NCI-H2029 treated with DMSO at 0.1 percent for 48 hours (cell line): ENCODE data around the gene TNFRSF1A.
"Not testable (repeated sequence)": the region's sequence is repeated elsewhere in the genome, so short reads cannot be mapped to it uniquely, and the experiment has no call there.

Experiments
- DNase-seq: peaks from one replicate; lab custom pipeline; 2025; lab: John Stamatoyannopoulos, UW

TNFRSF1A gene

DNA sequence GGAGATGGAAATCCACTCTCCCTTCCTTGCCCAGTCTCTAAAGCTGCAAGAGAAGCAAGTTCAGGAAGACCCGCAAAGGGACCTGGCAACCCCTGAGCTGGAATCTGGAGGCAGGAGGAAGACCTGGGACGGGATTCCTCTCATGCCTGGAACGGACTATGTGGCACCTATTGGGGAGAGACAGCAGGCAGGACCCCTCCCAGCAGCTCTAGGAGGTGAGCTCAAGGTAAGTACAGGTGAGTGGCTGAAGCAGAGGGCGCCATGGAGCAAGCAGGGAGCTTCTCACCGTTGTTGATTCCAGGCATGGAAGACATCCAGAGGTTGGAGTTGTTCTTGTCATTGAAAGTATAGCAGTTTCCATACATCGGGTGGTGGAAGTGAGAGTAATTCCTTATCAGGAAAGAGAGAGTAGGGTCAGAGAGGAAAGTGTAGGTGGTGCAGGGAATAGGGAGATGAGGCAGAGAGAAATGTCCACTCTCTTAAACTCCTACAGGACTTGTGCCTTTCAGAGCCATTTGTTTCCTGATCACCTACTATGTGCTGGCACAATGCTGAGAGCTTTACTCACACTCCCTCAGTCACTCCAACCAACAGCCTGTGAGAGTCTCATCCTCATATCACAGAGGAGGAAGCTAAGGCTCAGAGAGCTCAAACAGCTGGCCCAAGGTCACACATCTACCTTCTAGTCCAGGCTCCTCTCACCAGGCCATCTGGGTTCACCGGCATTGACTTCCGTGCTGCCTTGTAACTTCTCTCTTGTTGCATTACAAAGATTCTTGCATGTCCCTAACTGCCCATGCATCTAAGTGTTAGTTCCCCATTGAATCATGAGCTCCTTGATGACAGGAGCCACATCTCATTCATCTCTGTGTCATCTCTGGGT is 13.9 kb upstream of the TNFRSF1A start:
- DNase-seq, result no peak

DNA sequence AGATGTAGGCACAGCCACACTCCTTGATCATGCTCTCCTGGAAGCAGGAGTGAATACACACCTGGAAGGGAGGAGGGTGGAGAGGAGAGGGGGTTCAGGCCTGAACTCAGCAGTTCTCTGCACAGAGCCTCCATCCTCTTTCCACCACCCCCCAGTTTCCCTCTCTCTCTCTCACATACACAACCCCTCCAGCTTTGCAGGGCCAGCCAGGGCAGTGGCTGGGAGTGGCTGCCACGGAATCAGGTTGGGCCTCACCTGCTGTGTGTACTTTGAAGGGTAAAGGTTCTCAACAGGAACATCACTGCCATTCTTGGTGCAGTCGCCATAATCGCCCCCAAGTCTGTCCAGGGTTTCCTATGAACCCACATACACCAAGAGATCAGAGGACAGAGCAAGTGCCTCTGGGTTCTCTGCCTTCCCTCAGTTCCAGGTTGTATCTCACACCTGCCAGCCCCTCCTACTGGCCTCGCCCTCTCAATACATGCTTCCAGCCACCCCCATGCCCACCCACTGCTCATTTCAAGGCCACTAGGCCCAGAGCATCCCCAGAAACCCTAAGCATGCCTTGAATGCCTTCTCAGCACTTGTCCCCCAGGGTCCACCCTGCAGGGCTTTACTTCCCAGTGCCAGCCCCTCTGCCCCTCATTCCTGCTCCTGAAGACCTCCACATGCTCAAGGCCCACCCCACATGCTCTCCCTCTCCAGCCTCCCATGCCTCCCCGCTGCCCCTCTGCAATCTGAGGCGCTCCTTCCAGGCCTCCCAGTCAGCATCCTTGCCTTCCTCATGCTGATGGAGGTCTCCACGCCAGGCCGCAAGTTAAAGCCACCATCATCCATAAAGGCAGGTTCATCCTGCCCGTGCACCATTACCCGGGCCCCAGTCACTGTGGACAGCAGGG is 12.9 kb upstream of the TNFRSF1A start:
- DNase-seq, result no peak

DNA sequence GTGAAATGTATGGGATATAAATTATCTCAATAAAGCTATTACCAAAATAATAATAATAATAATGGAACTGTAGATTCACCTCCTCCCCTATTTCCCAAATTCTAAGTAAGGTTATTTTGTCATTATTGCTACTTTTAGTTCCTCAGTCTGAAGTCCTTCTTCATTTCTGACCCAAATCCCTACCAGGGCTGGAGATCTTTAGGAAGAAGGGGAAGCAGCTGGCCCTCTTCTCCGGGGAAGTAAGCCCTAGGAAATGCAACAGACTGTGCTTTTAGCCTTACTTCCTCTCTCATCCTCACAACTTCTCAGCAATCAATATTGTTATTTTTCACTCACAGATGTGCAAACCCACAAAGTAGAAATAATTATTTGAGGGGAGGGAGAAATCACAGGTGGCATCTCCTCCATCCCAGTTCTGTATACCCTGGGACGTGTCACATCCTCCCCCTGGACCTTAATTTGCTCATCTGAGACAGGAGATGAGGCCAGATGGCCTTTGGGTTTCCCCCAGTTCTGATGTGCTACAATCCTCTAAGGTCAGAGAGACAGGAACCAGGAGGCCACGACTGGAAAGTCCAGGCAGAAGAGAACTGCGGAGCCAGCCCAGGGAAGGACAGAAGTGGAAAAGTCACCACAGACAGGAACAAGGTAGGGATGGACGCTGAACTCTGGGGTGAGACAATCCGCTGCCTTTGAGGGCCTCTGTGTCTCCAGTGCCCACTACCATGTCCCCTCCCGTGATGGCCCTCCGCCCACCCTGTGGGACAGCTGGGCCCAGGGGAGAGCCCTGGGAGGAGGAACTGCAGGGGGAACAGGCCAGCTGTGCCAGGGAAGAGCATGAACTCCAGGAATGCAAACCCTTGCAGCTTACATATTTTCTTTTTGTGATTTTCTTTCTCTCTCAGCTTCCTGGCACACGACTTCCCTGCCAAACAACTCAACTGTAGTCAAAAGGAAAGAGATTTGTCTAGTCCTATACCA is 10.6 kb upstream of the TNFRSF1A start:
- DNase-seq, result no peak

DNA sequence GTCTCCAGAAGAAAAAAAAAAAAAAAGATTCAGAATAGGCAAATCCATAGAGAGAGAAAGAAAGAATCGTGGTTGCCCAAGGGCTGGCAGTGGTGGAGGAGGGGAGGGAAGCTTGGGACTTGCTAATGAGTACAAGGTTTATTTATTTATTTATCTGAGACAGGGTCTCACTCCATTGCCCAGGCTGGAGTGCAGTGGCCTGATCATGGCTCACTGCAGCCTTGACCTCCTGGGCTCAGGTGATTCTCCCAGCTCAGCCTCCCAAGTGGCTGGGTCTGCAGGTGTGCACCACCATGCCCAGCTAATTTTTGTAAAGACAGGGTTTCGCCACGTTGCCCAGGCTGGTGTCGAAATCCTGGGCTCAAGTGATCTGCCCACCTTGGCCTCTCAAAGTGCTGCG is 9.7 kb upstream of the TNFRSF1A start:
- DNase-seq, result no peak

DNA sequence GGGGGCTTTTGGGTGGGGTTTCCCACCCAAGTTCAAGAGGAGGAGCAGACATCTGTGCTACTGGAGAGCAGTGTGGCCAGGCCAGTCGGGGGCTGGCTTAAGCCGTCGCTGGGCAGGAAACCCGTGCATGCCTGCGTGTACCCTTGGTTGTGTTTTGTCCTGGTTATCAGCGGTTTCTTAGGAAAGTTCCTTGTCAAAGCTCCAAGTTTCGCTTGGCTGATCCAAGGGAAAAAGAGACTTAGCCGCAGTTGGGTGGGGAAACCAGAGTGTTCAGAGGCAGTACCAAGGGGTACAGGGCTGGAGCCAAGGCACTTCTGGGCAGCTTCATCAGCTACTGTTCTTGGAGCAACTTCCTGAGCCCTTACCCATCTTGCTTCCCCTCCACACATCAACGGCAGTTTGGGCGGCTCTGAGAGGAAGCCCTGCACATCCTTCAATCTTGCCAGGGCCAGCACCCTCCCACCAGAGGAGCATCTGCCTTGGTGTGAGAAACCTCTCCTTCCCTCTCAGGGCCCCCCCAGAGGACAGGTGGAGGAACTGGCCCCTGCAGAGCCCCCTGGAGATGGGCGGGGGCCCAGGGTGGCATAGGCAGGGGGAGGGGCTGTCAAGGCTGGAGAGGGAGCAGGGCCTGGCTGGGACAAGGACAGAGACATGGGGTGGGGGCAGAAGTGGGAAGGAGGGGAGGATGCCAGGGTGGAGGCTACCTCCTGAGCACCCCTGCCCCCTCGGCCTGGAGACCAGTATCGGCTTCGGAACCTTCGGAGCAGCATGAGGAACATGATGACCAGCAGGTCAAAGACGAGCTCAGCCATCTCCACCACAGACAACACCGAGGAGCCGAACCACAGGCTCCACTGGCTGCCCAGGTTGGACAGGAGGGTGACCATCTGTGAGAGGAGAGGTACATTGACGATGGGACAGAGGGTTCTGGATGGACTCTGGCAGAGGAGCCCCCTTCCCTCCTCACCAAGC is 5.8 kb upstream of the TNFRSF1A start:
- DNase-seq, result no peak

DNA sequence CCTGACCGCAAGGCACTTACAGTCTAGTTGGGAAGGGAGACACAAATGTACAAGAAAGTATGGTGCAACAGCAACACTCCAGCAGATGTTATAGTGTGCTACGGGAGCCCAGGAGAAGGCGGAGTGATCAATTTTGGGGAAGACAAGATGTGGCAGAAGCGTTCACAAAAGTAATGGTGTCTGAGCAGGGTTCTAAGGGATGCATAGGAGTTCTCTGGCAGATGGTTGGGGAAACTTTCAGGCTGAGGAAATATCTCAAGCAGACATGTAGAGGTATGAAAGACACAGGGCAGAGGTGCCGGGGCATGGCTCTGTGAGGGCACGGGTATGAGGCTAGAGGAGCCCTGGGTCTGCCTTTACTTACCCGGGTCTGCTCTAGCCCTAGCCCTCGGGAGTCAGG is 5.1 kb upstream of the TNFRSF1A start:
- no peak for DNase-seq

DNA sequence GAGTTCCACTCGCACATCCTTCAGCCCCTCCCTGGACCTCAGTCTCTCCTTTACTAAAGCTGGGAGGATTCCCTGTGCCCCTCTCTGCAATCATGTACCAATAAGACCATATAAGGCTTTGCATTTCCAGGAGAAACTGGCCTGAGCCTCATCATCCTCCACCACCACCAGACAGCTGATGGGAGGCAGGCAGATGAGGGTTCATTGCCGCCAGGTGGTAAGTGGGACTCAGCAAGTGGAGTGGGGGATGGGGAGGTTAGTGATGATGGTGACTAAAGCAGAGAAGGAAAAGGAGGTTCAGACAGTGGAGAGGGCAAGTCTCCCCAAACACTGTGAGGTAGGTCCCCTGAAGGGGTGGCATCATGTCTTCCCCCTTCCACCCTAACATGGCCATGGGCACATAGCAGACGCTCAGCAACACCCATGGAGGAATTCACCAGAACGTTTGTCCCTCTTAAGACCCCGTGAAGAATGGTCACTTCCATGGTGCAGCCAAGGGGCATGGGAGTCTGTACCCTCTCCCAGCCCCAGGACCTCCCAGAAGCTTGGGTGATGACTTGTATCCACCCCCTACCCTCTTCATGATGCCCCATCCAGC is 4.5 kb upstream of the TNFRSF1A start:
- DNase-seq, result no peak

DNA sequence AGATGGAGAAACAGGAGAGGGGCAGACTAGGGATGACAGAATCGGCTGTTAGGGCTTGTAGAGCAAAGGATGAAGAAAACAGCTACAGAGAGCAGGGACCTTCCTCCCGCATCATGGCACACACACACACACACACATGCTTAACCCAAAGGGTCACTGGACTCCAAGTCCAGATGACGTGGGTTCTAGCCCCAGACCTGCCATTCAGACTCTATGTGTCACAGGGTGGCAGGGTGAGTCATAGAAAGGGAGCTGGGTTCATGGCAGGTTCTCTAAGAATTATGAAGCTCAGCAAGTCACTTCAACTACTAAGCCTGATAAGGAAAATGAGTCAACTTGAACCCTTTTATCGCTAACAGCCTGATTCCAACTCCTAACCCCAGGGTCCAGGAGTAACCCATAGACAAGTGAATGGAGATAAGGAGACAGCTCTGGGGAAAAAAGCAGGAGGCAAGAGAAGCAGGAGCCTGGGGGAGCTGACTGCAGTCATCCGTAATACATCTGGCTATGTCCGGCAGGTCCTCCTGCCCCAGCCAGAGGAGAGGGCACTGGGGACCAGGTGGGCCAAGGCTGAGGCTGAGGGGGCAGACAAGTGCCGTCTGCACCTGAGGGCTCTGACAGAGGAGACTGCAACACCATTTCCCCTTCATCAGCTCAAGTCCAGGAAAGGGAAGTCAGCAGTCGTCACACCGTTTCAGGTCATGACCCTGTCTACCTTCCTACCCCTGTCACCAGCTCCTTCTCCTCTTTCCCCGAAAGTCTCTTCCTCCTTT is 3.6 kb upstream of the TNFRSF1A start:
- no peak for DNase-seq

DNA sequence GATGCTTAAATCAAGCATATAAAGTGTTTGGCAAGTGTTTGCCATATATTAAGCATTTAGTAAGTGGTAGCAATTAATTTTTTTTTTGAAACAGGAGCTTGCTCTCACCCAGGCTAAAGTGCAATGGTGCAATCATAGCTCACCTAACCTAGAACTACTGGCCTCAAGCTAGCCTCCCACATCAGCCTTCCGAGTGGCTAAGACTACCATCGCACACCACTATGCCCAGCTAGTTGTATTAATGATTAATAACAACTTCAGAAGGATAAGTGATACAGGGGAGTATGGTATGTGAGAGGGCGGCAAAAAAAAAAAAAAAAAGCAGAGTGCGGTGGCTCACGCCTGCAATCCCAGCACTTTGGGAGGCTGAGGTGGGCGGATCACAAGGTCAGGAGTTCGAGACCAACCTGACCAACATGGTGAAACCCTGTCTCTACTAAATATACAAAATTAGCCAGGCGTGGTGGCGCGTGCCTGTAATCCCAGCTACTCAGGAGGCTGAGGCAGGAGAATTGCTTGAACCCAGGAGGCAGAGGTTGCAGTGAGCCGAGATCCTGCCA is 2.3 kb upstream of the TNFRSF1A start:
- not testable (repeated sequence) for DNase-seq

DNA sequence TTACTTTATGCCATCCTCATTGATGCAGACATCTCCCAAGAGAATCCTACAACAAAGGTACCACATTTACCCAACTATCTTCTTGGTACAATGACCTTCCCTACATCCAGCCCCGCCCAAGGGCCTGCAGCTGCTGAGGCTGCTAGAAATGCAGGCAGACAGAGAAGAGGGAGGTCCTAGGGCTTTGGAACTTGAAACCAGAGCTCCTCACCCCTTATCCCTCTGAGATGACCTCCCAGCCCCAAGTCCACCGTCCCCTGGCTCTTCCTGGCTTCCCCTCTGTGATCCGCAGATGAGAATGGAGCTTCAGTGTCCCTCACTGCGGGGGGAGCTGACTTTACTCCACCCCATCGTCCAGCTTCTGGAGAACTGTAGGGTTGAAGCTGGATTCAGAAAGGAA is 1.6 kb upstream of the TNFRSF1A start:
- DNase-seq, result no peak

DNA sequence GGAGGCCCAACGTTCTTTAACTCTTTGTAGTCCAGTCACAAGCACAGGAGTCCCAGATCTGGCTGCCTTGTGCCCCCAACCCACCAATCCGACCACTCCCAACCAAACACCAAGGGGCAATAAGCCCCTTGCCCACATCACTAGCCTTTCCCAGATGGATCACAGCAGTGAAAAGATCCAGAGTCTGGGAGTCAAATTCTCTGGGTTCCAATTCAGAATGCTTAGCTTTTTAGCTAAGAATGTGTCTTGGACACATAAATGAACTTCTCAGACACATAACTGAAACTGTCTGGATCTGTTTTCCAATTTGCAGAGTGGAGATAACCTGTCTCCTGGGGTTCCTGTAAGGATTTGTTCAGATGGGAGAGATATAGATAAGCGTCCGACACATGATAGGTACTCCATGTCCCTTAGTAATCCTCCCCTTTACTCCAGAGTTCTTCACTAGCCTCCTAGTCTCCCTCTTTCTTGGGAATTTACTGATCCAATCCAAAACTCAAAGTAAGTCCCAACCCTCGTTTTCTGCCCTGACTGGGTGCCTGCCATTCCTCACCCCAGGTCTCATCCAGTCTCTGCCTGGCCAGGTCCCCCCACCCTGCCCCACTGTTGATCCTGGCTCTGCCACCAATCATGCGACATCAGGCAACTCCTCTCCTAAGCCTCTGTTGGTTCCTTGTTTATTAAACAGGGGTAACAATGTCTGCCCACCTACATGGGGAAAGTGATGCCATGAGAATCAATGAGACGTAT is 439 bp upstream of the TNFRSF1A start:
- DNase-seq, result no peak

DNA sequence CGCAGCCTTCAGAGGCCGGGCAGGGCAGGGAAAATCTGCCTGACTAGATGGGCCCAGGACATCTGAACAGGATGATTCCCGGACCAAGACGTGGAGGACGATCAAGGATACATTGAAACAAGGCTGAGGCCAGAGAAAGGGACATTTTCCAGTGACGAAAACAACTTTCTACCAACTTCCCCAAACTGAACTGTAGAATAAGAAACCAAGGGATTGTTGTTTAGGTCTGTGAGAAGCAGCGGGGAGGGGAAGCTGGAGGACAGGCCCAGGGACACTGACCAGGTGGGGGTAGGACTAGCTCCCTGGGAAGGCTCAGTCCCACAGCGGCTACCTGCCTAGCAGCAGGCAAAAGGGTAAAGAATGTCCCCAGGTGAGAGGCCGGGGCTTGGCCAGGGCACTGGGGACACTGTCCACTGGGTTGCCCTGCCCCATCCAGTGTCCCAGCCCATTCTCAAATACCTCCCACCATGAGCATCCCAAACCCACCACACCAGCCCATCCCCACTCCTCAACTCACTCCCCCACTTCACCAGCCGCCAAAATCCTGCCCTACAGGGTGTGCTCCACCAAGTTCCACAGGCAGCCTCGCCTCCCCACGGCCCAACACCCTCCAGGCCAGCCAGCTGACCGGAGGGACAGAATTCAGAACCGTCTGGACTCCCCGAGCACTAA is 995 bp downstream of the TNFRSF1A start:
- no peak for DNase-seq

DNA sequence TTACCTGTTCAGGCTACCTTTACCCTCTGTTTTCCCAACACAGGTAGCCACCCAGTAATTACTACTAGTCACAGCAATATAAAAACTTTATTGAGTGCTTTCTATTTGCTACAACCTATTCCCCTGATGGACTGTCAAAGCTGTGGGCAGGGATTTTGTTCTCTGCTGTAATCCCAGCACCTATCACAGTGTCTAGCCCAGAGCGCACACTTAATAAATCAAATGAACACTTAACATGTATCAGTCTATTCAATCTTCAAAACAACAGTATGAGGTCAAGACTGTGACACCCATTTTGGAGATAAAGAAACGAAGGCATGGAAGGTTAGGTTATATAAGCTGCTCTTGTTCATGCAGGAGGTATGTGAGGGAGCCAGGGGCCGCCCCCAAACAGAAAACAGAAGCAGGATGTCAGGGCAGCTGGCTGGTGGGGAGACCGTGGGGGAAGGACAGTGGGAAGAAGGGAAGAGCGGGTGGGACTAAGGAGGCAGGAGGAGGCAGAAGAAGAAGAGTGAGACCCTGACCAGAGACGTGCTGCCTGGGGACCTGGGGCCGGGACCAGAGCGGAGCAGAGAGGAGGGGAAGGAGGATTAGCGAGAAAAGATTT is 1.7 kb downstream of the TNFRSF1A start:
- DNase-seq, result no peak

DNA sequence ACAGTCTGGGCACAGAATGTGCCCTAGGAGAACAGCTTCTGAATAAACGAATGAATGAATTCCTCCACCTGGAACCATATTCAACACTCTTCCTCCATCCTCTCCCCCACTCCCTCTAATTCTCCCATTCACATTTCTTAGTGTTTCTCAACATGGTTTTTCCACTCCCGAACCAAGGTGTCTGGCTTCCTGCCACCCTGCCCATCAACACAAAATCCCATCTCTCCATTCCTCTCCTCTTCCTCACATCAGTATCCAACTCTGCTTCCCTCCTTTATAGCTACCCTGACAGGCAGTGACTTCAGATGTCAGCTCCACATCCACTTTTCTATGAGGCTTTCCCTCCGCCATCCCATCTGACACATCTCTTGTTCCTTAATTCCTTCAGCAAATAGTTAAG is 2.9 kb downstream of the TNFRSF1A start:
- no peak for DNase-seq

DNA sequence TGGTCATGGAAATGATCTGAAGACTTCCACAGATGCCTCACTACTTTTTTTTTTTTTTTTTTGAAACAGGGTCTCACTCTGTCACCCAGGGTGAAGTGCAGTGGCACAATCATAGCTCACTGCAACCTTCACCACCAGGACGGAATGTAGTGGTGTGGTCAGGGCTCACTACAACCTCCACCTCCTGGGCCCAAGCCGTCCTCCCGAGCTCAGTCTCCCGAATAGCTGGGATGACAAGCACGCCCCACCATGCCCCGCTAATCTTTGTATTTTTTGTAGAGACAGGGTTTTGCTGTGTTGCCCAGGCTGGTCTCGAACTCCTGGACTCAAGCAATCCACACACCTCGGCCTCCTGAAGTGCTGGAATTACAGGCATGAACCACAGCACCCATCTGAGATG is 3.3 kb downstream of the TNFRSF1A start:
- not testable (repeated sequence) for DNase-seq

DNA sequence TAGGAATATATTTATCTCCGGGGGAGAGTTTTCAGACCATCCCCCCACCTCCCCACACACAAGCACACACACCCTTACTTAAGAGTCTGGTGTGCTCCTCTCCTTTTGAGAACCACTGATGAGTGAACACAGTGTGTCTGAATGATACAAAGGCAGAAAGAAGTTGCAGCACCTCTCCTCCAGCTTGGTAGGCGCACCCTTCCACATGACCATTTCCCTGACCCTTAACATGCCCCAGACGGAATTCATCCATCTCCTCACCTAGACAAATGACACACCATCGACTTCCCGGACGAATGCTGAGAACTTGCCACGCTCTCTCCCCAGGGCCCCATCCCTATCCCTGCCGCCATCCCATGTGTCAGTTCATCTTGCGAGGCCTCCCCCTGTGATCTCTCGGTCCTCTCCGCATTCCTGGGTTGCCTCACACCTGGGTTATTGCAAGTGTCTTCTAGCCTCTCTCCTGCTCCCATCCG is 3.9 kb downstream of the TNFRSF1A start:
- DNase-seq, result no peak
